Measurements from ENCODE around the gene LINGO1. TPM values are rescaled to one million over a fixed set of nuclear protein-coding genes. Genes with fewer than 3 reads are reported as not detected.

The LINGO1 gene
- total and polyA plus RNA-seq, 2 experiments from 2014 or later, result 31.8 to 37.0 TPM

DNA sequence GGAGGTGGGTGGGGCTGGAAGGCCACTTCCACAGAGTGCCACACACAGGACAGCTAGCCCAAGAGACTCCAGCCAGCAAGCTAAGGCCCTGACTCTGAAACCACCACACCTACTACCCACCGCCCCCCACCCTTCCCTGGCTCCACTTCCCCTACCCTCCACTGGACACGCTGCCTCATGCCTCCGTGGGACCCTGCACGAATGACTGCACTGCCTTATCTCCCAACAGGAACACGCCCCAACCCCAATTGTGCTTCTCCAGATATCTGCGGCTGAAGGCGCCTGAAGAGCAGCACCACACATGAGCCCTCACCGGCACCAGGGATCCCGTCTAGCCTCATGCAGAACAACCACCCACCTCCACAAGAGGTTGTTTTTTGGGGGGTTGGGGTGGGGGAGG lies 2.7 kb downstream of the LINGO1 start:
- Histone ChIP-seq H3K36me3 (no peaks in the 10 kb centered on the region), H3K4me3 (no peak overlapping the region), H3K9me3 (ENCODE audit: low read depth) (no peaks in the 10 kb centered on the region), H3K4me1 (ENCODE audit: low read depth) (peaks cover 31% of the 10 kb centered on the region), H3K27ac (peak overlapping the region; percentile 18), H3K27me3 (peaks cover 1% of the 10 kb centered on the region)
- no peak for DNase-seq (ENCODE audit: low read depth in 1 of 2, low spot score in 1 of 2)
- no peak for TF ChIP-seq CTCF (IDR thresholded peaks at IDR 0.05; ENCODE audit: low read depth, low read length)

DNA sequence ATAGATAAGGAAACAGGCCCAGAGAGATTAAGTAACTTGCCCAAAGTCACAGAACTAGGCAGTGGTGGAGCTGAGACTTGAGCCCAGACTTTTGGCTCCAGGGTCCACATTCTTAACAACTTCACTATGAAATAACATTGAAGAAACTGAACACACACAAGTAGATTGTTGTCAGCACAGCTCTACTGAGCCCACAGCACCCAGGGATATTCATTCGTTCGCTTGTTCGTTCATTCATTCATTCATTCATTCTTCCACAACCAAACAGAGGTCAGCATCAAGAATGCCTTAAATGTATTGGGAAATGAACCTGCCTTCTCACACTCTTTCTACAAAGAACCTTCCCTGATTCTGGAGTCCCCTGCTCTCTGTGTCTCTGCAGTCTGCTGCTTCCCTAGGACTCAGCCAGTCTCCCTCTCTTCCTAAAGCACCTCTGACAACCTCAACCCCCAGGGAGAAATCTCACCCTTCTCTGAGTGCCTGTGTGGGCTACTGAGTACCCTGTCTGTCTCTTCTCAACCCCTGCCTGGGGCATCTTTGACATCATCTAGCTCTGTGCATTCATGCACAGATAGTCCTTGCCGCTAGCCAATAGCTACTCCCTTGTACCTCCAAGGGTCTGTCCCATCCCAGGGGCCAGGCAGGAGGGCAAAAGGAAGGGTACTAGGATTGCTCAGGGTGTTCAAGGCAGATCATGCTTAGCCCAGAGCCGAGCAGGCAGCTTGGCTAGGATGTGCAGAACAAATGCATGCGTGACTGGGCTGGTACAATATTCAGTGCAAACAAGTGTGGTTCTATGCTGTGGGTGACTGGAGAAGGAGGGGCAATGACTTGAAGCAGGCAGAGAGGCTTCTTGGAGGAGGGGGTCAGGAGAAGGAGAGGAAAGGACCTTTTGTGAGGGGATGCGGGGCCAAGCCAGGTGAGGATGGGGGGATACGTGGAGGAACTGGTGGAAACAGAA lies 3.4 kb downstream of the LINGO1 start:
- no peak for TF ChIP-seq CTCF (IDR thresholded peaks at IDR 0.05; ENCODE audit: low read depth, low read length)
- Histone ChIP-seq H3K4me1 (ENCODE audit: low read depth) (peaks cover 38% of the 10 kb centered on the region), H3K27ac (peak overlapping the region; percentile 18), H3K36me3 (no peaks in the 10 kb centered on the region), H3K27me3 (no peaks in the 10 kb centered on the region), H3K4me3 (no peak overlapping the region), H3K9me3 (ENCODE audit: low read depth) (no peaks in the 10 kb centered on the region)
- DNase-seq (ENCODE audit: low read depth in 1 of 2, low spot score in 1 of 2), result no peak

DNA sequence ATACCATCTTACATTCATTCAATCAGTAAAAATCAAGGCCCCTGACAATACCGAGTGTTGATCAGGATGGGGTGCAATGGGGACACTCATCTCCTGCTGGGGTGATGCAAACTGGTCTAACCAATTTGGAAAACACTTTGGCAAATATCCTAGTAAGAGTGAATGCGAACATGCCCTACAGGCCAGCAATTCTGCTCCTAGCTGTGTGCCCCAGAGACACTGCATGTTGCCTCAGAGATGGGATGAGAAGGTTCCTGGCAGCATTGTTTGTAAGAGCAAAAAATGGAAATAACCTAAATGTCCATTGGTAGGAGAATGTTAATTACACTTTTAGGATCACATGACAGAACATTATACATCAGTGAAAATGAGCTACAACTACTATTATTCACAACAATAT lies 4.7 kb downstream of the LINGO1 start:
- H3K4me1 ChIP-seq (ENCODE audit: low read depth), result peaks cover 50% of the 10 kb centered on the region
- H3K4me3 ChIP-seq, result no peak overlapping the region
- no peak for DNase-seq (ENCODE audit: low read depth in 1 of 2, low spot score in 1 of 2)
- H3K27ac ChIP-seq, result no peak overlapping the region
- no peaks in the 10 kb centered on the region for H3K9me3 ChIP-seq (ENCODE audit: low read depth)
- no peaks in the 10 kb centered on the region for H3K27me3 ChIP-seq
- TF ChIP-seq CTCF (IDR thresholded peaks at IDR 0.05; ENCODE audit: low read depth, low read length), result no peak
- no peaks in the 10 kb centered on the region for H3K36me3 ChIP-seq

DNA sequence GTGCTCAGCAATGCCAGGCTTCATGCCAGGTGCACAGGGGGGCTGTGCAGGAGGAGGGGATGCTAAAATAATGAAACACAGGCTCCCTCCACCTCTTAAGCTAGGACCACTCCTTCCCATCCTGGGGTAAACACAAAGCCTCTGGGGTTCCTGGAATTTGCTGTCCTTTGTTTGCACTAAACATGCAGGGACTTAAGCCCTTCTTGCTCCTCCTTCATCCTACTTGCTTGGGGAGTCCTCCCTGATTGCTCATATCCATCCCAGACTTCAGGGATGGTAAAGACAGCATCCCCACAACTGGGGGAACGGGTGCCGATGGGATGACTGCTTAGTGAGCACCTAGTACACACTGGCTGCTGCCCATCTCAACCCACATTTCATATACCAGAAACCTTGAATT lies 5.1 kb downstream of the LINGO1 start:
- Histone ChIP-seq H3K27ac (peak overlapping the region; percentile 59), H3K4me1 (ENCODE audit: low read depth) (peaks cover 53% of the 10 kb centered on the region), H3K36me3 (no peaks in the 10 kb centered on the region), H3K4me3 (no peak overlapping the region), H3K27me3 (no peaks in the 10 kb centered on the region), H3K9me3 (ENCODE audit: low read depth) (no peaks in the 10 kb centered on the region)
- DNase-seq (ENCODE audit: low read depth in 1 of 2, low spot score in 1 of 2), result no peak
- TF ChIP-seq CTCF (IDR thresholded peaks at IDR 0.05; ENCODE audit: low read depth, low read length), result no peak

DNA sequence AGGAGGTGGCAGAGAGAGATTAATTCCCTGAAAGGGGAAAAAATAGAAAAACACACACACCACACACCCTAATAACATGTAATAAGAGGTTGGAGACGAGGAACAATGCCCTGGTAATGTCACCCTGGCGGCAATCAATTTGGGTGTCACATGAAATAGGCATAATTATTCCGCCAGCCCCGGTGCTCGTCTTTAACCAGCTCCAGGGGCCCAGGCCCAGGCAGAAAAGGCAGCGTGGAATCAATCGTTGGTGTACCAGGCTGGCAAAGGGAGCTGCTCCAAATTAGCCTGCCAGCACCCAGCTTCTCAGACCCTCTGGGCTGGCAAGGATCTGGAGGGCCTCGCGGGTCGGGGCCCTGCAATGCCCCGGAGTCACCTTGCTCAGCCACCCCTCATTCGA lies 5.6 kb downstream of the LINGO1 start:
- H3K27me3 ChIP-seq, result no peaks in the 10 kb centered on the region
- H3K36me3 ChIP-seq, result no peaks in the 10 kb centered on the region
- no peak for TF ChIP-seq CTCF (IDR thresholded peaks at IDR 0.05; ENCODE audit: low read depth, low read length)
- peak overlapping the region; percentile 59 for H3K27ac ChIP-seq
- H3K9me3 ChIP-seq (ENCODE audit: low read depth), result no peaks in the 10 kb centered on the region
- H3K4me3 ChIP-seq, result no peak overlapping the region
- peaks cover 57% of the 10 kb centered on the region for H3K4me1 ChIP-seq (ENCODE audit: low read depth)
- no peak for DNase-seq (ENCODE audit: low read depth in 1 of 2, low spot score in 1 of 2)

All from cardiac muscle cell (in vitro differentiated cells and primary cell).